HS-5 (cell line): Measurements from ENCODE around the gene NETO1.

Experiments used
- DNase-seq: peaks from one replicate; pipeline ENCODE4 v3.0.0-alpha.2; 2012; ENCODE audit warnings: low read depth

NETO1 gene

DNA sequence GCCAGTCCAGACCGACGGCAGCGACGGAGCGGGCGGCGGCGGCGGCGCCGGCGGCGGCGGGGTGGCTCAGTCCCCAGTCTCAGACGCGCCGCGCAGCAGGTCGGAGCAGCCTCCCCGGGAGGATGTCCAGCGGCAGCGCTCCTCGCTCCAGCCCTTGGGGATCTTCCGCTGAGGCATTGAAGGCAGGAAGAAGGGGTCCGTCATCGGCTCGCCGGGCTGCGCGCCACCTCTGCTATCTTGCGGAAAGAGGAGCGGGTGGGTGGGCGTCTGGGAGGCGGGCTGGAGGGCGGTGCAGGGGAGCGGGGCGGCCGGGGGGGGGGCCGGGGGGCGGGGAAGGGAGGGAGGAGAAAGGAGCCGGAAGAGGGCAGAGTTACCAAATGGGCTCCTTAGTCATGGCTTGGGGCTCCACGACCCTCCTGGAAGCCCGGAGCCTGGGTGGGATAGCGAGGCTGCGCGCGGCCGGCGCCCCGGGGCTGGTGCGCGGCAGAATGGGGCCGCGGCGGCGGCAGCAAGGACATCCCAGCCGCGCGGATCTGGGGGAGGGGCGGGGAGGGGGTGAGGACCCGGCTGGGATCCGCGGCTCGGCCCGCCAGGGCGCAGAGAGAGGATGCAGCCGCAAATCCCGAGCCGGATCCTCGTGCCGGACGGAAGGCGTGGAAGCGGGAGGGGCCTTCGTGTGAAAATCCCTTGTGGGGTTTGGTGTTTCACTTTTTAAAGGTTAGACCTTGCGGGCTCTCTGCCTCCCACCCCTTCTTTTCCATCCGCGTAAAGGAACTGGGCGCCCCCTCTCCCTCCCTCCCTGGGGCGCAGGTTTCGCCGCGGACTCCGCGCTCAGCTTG is at the start of gene NETO1:
NETO1 (minus strand) TSS at position 242 of the 839 bp plus-strand sequence. CDS start 696 bp downstream, outside the sequence.
- no peak for DNase-seq

DNA sequence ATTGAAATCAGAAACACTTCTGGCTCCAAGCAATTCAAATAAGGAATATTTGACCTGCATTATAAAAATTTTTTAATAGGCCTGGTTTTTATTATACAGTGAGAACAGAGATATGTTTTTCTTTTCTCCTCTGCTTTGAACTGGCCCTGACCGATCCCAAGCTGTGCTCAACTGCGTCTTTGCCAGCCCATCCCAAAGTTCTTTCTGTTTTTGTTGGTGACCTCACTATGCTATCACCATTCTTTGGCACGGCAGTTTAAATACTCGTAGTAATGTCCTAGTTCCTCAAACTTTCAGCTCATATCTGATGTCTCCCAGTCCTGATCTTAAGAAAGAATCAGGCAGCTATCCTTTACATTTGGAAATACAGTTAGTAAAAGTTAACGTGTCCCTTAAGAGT is 42.3 kb upstream of the NETO1 start:
- no peak for DNase-seq

DNA sequence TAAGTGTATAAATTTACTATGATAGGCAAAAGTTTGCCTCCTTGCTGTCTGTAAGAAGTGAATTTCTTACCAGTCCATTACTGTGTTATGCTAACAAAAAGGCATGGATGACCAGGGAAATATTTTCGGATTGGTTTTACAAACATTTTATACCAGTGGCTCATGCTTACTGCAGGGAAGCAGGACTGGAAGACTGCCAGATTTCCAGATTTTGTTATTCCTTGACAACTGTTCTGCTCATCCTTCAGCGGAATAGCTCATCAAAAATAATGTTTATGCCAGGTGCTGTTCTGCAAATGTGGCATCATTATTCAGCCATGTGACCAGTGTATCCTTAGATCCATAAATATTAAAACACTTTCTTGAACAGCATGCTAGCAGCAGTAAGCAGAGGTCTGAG is 40.4 kb upstream of the NETO1 start:
- DNase-seq = no peak

GRCh38 chr18:72903033-72903432 is 35.2 kb upstream of the NETO1 start:
- DNase-seq = no peak

GRCh38 chr18:72899338-72899737 is 31.6 kb upstream of the NETO1 start:
- DNase-seq = no peak

- DNase-seq = no peak
Measured at GRCh38 chr18:72898870-72899269, 31.1 kb upstream of the NETO1 start.

DNA sequence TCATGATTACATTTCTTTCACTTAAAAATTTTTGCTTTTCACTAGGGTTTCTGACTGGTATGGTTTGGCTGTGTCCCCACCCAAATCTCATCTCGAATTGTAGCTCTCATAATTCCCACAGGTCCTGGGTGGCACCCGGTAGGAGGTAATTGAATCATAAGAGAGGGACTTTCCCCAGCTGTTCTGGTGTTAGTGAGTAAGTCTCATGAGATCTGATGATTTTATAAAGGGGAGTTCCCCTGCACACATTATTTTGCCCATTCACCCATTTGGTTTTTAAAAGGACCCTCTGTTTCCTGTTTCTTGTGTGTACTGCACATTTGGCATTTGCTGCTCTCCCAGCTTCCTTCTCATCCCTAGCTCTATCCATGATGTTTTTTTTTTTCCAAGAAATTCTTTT is 27.8 kb upstream of the NETO1 start:
- no peak for DNase-seq

GRCh38 chr18:72878561-72878960 is 10.8 kb upstream of the NETO1 start:
- DNase-seq = no peak

- no peak for DNase-seq
Measured at GRCh38 chr18:72878143-72878542, 10.4 kb upstream of the NETO1 start.

DNA sequence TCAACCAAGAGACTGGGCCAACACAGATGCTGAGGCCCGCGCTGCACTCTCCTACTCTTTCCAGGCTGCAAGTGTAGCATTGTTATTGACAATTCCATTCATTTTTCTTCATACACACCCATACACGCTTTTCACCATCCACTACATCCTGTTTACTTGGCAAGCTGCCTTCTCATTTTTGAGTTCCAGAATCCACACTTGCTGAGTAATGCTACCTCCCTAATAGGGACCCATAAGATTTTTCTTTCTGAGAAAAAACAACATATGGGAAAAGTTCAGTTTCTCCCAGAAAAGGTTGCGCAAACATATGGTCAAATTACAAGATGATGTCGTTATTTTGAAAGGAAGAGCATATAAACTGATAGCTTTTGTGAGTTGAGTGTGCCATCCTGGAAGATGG is 3.3 kb upstream of the NETO1 start:
- DNase-seq = peak; percentile 39

DNA sequence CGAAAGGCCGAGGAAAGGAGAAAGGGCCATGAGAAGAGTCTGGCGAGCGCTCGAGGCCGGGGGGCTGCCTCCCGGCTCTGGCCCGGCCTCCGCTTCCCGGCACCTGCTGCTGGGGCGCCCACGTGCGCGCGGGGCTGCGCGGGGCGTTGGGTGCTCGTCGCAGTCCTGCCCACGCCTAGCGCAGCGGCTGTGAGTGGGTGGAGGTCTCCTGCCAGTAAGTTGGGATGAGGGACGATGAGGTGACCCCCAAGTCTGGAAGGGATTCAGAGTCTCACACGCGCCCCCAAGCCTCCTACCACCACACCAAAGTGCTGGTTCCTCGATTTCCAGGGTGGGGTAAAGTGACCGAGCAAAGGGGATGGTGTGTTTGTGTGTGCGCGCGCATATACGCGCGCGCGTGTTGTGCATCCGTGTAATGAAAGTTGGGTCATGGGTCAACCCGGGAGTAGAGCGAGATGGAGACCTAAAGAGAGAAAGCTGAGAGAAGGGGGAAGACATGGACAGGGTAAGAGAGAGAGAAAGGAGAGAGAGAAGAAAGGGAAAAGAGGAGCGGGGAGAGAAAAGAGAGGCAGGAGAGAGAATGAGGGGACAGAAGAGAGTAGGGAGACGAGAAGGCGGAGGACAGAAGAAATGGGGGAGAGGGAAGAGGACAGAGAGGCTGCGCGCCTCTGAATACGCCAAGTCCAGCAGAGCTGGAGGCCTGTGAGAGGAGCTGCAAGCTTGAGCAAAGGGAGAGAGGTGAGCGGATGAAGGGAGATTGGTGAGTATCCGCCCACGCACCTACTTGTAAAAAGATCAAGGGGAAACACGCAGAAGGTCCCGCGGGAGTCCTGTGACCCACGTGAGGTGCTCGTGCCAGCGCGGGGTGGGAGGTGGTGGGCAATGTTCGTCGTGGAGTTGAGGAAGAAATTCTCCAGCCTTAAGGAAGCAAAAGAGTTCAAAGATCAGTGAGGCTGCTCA is 1.7 kb upstream of the NETO1 start:
- DNase-seq = no peak

DNA sequence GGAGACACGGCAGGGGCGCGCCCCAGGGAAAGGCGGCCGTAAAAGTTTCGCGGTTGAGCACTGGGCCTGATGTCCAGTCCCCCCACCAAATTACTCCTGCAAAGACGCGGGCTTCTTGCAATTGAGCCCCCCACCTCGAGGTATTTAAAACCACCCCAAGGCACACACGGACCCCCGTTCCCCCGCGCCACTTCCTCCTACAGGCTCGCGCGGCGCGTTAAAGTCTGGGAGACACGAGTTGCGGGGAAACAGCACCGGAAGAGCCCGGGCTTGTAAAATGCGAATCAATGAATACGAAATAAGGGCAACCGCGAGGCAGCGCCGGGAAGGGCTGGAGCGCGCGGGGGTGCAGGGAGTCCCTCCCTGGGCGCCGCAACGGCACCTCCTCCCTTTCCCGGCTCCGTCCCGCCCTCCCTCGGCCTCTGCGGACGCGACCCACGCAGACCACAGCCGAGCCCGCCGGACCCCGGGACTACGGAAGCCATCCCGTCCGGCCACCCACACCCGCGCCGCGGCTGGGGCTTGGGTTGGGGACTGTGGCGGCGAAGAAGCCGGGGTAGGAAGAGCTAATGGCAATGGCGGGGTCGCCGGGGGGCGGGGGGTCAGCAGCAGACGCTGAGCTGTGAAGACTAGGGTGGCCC is 918 bp upstream of the NETO1 start:
- no peak for DNase-seq

DNA sequence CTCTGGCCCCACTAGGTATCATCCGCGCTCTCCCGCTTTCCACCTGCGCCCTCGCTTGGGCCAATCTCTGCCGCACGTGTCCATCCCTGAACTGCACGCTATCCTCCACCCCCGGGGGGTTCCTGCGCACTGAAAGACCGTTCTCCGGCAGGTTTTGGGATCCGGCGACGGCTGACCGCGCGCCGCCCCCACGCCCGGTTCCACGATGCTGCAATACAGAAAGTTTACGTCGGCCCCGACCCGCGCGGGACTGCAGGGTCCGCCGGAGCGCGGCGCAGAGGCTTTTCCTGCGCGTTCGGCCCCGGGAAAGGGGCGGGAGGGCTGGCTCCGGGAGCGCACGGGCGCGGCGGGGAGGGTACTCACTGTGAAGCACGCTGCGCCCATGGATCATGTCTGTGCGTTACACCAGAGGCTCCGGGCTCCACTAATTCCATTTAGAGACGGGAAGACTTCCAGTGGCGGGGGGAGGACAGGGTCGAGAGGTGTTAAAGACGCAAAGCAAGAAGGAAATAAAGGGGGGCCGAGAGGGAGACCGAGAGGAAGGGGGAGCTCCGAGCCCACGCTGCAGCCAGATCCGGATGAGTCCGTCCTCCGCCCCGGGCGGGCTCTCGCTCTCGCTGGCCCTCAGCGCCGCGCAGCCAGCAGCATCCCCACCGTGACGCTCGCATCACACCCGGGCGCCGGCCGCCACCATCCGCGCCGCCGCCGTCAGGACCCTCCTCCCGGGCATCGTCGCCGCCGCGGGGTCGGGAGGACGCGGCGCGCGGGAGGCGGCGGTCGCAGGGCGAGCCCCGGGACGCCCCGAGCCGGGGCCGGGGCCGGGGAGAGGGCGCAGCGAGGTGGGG is 664 bp downstream of the NETO1 start:
- no peak for DNase-seq

GRCh38 chr18:72866442-72866900 is 1.3 kb downstream of the NETO1 start:
- DNase-seq = no peak

DNA sequence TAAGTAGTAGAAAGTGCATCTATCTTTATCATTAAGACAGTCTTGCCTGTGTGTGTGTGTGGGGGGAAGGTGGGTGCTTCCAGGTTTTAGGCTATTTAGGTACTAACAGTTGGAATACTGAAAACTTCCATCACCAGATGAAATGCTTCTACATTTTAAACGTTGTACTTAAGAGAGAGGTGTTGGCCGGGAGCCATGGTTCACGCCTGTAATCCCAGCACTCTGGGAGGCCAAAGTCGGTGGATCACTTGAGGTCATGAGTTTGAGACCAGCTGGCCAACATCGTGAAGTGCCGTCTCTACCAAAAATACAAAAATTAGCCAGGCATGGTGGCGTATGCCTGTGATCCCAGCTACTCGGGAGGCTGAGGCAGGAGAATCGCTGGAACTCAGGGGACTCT is 4.0 kb downstream of the NETO1 start:
- DNase-seq = no peak

DNA sequence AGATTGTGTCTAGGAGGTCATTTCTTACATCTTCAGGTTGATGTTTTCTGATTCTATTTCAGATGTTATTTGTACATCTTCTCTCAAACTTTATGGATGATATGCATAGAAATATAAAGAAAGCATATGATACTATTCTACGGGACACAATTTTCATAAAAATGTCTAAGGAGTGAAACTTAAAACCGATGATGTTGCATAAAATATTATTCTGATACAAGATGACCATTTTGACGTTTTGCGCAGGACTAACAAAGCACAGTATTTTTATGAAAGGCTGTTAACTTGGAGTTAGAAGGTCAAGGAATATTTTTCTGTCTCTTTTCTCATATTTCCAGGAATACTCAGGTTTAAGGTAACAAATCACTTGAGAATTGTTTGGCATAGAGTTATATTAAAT is 8.7 kb downstream of the NETO1 start:
- no peak for DNase-seq

DNA sequence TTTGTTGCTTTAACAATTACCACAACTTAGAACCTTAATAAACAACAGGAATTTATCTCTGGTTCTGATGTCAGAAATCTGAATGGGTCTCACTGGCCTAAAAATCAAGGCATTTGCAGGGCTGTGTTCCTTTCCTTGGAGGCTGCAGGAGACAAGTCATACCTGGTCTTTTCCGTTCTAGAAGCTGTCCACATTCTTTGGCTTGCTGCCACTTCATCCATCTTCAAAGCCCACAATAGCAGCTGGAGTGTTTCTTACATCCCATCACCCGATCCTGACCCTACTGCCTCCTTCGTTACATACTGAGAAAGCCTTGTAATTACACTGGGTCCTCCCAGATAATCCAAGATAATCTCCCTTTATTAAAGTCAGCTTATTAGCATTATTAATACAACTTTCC is 18.1 kb downstream of the NETO1 start:
- DNase-seq = no peak

DNA sequence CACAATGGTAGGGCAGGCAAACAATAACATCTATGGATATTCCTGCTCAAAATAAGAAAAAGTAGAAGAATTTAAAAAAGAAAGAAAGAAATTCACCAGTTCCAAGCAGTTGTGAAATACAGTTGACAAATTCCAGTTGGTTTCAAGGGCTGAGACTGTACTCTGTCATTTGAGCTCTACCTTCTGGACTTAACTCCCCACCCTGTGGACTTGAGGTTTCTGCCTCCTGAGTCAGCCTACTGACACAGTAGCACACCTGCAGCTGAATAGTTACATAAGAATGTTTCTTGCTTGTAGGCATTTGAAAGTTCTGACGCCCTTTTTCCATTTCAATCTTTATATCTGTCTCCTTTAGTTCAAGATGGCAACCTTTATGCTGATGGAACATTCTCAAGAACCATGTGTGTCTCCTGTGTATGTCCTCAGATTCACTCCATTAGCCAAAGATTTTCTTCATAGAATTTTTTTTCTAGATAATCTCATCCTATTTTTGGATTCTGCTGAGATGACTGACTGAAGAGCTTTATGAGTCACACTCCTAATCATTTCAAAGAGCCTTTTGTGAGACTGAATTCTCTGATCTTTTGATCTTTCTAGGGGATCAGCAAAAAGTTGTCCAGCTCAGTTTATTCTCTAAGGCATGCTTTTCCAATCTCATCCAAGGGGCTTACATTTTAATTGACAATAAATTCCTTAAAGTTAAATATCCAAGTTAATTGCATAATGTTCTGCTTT is 19.1 kb downstream of the NETO1 start:
- peak; percentile 8 for DNase-seq

DNA sequence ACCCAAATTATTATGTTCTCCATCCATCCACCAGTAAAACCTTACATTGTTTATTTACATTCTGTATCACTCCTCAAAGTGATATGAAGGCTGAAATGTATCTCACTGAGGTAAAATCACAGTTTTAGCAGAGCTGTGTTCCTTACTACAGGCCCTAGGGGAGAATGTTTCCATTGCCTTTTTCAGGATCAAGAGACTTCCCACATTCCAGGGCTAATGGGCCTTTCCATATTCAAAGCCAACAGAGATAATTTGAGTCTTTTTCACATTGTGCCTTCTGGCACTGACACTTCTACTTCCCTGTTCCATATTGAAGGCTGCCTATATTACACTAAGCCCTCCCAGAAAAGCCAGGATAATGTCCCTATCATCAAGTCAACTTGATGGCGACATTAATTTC is 20.0 kb downstream of the NETO1 start:
- DNase-seq = no peak

DNA sequence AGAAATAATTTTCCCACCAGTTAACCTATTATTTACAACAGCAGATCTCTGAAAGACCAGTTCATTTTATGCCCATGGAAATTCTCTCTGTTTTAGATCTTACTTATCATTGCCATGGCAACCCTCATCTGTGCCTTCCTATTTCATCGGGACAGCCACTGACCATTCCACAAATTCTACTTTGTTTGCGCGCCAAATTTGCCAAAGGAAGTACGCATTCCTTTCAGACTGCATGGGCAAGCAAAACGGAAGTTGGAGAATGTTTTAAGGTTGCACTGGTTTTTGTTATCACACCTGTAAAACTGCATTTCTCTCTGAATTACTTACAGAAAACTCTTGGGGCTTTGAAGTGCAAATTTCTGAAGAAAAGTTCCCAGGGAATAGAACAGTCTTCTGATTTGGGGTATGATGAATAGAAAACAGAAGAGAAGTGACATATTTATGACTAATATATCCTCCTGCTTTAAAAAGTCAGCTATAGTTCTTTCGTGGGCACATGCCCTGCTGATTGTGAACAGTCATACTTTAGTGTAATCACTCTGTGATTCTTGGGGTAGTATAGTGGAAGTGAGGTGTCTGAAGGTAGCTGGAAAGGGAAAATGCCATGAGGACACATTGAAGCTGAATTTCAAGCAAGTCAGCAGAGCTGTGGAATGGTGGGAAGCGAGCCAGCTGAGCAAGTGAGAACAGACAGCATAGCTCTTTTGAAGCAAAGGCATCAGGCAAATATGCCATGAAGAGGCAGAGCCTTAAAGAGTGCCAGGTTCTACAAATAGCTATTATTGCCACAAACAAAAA is 20.9 kb downstream of the NETO1 start:
- DNase-seq = no peak
